ENCODE results near the gene PRTG.
"Not testable (repeated sequence)": the region's sequence is repeated elsewhere in the genome, so short reads cannot be mapped to it uniquely, and the experiment has no call there.

PRTG gene, protein sequence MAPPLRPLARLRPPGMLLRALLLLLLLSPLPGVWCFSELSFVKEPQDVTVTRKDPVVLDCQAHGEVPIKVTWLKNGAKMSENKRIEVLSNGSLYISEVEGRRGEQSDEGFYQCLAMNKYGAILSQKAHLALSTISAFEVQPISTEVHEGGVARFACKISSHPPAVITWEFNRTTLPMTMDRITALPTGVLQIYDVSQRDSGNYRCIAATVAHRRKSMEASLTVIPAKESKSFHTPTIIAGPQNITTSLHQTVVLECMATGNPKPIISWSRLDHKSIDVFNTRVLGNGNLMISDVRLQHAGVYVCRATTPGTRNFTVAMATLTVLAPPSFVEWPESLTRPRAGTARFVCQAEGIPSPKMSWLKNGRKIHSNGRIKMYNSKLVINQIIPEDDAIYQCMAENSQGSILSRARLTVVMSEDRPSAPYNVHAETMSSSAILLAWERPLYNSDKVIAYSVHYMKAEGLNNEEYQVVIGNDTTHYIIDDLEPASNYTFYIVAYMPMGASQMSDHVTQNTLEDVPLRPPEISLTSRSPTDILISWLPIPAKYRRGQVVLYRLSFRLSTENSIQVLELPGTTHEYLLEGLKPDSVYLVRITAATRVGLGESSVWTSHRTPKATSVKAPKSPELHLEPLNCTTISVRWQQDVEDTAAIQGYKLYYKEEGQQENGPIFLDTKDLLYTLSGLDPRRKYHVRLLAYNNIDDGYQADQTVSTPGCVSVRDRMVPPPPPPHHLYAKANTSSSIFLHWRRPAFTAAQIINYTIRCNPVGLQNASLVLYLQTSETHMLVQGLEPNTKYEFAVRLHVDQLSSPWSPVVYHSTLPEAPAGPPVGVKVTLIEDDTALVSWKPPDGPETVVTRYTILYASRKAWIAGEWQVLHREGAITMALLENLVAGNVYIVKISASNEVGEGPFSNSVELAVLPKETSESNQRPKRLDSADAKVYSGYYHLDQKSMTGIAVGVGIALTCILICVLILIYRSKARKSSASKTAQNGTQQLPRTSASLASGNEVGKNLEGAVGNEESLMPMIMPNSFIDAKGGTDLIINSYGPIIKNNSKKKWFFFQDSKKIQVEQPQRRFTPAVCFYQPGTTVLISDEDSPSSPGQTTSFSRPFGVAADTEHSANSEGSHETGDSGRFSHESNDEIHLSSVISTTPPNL

DNA sequence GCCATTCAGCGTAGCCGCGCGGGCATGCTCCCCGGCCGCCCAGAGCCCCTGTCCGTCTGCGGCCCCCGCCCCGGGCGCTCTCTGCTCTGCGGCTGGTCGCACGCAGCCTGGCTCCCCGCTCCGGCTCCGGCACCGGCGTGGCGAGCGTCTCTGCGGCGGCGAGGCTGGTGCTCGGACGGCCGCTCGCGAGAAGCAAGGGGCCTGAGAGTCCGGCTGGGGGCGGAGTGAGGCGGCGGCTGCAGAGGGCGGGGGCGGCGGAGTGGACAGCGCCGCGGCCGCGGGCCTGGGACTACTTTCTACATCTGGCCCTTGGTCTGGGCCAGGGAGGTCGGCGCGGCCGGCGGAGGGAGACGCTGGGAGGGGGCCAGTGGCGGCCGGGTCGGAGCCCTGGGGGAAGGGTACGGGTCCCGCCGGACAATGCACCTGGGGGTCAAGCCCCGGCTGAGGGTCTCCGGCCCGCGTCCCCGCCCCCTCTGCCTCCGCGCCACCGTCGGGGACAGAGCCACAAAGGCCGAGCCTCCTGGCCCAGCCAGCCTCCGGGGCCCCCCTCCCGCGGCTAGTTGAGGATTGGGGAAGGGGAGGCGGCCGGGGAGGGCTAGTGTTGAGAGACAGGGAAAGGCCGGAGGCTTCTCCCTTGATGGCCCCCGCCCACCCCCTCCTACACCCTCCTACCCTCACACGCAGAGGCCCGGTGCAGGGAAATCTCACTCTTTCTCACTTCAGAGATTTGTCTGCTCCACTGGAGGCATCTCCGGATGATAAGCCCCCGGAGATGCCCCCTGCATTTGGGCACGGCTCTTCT, at the start of gene PRTG:
Gene PRTG (minus strand): TSS at position 226 of the 802 bp plus-strand sequence. CDS start 221 bp downstream, at position 5.
- peak; percentile 31 for DNase-seq (ENCODE audit: low spot score)

DNA sequence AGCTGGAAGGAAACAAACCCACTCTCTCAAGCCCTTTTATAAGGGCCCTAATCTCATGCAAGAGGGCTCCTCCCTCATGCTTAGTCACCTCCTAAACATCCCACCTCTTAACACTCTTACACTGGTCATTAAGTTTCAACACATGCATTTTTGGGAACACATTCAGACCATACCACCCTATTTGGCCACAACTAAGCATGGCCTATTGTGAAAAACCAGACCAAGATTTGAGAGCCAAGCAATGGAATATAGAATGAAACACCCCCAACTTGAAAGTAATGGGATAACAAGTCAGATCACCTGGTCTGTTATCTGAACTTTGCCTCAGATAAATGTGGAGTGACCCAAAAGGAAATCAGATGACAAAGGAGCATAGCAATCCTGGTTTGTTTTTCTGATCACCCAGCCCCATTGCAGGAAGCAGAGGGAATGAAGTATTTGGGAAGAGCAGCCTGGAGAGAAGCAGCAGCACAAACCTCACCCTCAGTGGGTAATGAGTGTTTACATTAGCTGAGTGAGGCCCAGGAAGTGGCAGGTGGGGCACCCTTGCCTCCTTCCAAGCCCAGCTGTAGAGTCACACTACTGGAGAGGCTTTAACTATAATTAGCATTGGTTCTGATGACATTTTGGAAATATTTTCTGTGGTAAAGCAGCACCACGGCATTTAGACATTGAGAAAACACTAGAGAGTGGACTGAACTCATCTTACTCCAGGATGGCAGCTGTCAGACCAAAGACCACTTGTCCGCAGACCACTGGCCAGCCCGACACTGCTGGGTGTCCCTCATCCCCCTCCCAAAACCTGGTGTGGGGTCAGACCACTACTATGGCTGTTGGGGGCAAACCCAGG, 48.8 kb upstream of the PRTG start:
- no peak for DNase-seq (ENCODE audit: low spot score)

DNA sequence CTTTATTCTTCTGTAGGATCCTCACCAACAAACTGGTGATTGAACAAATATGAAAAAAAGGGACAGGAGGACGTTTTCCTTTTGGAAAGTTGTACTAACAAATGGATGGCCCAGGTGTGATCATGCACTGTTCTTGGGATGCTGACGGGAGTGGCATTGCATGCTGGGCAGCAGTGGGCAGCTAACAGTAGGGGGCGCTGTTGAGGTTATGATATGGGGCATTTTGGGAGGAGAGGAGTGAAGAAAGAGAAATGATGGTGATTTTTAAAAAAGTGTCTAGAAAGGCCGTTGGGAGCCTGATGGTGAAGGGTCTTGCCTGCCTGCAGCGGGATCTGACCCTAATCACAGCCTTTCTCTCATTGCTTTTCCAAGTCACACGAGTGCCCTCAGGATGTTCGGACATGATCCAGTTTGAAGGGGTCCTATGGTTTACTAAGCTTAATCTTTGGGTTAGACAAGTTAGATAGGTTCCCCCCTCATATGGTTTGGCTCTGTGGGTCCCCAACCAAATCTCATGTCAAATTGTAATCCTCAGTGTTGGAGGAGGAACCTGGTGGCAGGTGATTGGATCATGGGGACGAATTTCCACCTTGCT, 46.2 kb upstream of the PRTG start:
- no peak for DNase-seq (ENCODE audit: low spot score)

DNA sequence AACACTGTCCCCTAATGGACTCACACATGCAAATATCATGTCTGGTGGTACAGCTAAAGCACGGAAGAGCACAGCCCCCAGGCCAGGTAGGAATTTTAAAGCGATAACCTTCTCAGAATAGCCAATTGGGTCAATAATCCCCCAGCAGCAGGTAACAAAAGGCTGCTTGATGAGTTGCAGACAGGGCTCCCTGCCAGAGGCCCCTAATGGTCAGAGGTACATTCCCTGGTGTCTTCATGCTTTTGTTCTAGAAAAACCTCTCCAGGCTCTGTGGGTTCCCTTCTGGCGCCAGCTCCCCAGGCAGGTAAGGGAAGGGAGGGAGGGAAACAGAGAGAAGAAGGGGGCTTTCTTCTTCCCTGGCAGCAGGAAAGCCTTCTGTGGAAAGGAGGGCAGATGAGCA, 43.4 kb upstream of the PRTG start:
- DNase-seq (ENCODE audit: low spot score), result no peak

DNA sequence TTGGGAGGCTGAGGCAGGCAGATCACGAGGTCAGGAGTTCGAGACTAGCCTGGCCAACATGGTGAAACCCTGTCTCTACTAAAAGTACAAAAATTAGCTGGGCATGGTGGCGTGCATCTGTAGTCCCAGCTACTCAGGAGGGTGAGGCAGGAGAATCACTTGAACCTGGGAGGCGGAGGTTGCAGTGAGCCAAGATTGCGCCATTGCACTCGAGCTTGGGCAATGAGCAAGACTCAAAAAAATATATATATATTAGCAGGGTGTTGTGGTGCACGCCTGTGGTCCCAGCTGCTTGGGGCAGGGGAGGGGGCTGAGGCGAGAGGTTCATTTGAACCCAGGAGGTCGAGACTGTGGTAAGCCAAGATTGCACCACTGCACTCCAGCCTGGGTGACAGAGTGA, 42.6 kb upstream of the PRTG start:
- not testable (repeated sequence) for DNase-seq (ENCODE audit: low spot score)

DNA sequence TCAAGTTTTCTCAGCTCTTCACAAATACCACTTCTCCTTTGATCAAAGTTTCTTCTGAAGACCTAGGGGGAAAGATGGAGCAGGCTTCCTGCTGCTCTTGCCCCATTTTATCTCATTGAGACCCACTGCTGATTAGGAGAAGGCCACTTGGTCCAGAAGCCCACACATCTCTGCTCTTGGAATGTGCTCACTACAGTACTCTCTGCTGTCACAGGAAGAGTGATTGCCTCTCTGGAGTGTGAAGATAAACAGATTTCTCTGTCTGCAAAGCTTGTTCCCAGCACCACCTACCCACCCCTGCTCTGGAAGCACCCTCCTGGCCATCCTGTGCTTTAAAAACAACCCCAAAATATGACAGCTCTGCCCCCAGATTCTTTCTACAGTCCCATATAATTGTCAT, 41.3 kb upstream of the PRTG start:
- no peak for DNase-seq (ENCODE audit: low spot score)

DNA sequence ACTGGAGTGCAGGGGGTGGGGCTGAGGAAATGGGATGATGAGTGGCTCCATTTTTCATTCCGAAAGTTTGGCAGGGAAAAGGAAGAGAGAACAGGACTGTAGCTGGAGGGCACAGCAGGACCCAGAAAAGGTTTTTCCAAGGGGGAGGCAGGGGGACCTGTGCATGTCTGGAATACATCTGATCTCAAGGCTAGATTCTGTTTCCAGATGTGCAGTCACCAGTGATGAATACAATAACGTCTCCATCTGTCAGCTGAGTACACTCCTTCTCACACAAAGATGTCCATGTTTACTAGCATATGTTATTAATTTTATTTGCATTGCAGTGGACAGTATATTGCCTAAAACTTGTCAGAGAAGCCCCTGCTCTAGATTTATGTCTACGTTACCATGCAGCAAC, 39.9 kb upstream of the PRTG start:
- DNase-seq (ENCODE audit: low spot score), result no peak

DNA sequence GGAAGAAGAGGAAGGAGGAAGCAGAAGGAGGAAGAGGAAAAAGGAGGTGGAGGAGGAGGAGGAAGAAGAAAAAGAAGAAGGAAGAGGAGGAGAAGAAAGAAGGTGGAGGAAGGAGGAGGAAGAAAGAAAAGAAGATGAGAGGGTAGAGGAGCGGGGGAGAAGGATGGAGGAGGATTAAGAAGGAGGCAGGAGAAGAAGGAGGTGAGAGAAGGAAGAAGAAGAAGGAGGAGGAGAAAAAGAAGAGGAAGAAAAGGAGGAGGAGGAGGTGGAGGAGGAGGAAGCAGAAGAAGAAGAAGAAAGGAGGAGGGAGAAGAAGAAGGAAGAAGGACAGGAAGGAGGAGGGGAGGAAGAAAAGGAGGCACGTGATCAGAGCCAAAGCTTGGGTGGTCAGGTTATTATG, 37.3 kb upstream of the PRTG start:
- no peak for DNase-seq (ENCODE audit: low spot score)

DNA sequence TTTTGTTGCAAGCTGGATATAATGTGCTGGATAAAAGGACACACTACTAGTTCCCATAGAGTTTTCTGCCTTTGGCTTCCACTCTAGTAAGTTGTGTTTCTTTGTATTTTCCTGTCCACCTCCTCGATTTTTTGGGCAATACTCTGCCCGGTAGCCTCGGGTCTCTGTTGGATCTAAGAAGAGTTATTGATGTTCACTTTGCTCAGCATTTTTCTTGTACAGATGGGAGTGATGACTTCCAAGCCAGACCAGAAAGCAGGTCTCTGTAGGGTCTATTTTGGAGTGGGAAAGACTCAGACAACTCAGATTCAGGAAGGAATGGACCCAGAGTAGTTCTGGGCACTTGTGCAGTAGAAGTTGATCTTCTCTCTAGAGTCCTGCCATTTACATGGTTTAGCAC, 36.0 kb upstream of the PRTG start:
- DNase-seq (ENCODE audit: low spot score), result no peak

DNA sequence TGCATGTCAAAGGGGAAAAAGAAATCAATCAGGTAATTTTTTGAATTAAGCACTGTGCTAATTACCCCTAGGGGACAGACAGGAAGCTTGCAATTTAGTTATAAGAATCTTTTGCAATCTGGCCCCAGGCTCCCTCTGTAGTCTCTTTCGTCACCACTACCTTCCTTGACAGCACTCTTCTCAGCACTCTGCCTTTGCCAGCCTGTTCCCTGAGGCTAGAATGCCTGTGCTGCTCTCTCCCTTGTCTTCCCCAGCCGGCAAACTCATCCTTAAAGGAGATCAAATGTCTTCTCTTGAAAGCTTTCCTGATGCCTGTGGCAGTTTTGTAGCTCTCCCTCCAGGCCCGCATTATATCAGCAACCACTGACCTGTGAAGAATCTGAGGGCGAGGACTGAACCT, 32.4 kb upstream of the PRTG start:
- no peak for DNase-seq (ENCODE audit: low spot score)

DNA sequence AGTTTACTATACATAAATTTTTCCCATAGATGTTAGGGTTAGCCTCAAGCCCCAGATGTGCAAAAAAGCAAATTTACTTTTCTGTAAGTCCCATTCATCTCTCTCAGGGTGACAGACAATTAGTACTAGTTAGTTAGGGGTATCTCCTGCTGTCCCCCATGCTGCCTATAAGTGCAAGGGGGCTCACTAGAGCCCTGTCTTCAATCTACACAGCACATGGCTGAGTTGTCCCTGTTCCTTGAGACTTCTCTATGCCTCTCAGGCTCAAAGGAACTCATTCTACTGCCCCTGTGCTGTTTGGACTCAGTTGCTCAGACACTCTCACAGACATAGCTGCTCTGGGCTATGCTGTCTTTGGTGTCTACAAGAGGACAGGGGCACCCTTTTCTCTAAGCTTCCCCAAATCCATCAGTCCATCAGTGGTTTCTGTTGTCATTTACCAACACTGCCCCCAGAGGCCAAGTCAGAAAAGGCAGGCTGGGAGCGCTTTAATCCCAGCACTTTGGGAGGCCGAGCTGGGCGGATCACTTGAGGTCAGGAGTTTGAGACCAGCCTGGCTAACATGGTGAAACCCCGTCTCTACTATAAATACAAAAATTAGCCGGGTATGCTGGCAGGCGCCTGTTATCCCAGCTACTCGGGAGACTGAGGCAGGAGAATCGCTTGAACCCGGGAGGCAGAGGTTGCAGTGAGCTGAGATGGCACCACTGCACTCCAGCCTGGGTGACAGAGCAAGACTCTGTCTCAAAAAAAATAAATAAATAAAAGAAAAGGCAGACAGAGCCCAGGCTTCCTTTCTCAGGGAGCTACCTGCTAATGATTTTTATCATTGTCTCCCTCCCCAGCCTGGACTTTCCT, 31.4 kb upstream of the PRTG start:
- DNase-seq (ENCODE audit: low spot score), result no peak

DNA sequence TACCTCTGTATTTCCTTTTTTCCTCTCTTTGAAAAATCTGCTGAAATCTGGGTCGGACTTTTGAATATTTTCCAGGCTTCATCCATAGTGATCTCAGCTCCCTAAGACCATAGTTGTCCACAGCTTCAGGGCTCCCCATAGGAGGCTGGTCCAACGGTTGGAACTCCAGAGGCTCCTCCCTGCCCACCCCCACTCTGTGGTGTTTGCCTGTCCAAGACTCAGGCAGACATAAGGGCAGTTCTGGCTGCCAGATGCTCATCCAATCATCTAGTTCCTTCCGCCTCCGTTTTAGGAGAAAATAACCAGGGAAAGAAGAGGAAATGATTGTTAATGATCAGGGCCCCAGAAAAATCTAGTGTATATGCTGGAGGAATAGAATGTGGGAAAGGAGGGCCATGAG, 27.9 kb upstream of the PRTG start:
- DNase-seq (ENCODE audit: low spot score), result no peak

DNA sequence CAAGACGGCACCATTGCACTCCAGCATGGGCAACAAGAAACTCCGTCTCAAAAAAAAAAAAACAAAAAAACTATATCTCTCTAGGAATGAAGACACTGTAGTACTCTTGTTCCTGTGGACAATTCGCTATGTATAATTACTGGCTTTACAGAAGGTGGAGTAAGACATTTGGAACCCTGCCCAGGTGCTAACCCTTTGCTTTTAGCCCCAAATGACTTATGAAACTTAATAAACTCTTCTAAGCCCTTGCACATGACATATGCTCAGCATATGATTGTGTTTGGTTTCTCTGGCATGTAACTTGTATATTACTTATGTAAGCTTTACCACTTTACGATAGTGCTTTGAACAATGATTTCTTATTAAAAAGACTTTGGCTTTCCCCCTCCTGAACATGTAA, 27.3 kb upstream of the PRTG start:
- DNase-seq (ENCODE audit: low spot score), result no peak

DNA sequence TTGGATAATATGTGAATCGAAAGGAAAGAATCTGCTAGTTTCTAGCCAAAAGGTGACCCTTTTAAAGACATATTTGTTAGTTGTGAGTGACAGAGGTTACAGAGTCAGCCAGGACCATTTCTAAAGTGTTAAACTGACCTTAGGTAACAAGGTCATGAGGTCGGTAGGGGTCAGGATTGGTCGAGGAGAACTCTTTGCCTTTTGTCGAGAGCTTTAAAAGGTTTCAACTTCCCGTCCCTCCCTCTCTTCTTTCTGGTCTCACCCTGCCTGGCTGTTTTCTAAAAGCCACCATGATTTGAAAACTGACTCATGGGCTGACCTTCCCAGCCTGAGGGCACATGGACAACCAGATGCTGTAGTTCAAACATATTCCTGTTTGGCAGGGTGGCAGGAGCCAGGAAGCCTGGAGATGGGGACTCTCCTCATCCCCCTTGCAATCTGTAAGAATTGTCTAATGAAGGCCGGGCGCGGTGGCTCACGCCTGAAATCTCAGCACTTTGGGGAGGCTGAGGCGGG, 25.8 kb upstream of the PRTG start:
- DNase-seq (ENCODE audit: low spot score), result no peak

DNA sequence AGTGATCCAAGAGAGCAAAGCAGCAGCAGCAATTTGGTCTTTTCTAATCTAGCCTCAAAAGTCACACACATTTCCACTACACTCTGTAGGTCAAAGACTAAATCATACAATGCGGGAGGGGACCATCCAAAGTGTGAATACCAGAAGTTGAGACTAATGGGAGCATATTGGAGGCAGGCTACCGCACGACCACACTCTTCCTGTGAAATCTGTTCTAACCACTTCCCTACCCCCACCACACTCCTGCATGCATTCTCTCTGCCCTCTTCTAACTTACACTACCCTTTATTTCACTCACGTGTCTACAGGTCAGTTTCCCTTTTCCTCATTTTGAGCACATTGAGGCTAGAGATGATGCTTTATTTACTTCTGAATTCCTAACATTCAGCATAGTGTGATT, 23.7 kb upstream of the PRTG start:
- DNase-seq (ENCODE audit: low spot score), result no peak

DNA sequence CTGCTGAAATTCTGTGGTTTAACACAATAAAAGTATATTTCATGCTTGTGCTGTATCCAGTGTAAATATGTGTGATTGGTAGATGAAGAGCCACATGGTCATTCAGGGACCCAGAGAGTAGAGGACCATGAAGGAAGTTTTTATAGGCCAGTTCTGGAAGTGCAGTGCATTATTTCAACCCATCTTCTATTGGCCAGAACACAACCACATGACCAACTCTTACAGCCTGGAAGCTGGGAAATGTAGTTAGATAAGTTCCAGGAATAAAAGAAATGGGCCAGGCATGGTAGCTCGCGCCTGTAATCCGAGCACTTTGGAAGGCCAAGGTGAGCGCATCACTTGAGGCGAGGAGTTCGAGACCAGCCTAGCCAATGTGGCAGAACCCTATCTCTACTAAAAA, 21.4 kb upstream of the PRTG start:
- no peak for DNase-seq (ENCODE audit: low spot score)

DNA sequence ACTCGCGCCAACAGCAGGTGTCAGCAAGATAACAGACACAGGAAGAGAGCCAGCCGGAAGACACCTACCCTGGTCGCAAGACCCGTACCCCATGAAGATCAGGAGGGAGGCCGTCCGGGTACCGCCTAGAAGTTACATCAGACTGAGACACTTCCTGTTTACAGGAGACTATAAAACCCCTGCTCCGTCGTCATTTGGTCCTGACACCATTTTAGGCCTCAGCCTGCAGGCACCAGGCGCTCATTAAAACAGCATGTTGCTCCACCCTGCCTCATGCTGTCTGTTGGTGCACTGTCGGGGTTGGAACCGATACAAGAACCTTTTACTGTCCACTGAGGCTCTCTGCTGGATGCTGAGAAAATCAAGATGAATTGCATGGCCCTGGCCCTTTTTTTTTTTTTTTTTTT, 15.6 kb upstream of the PRTG start:
- no peak for DNase-seq (ENCODE audit: low spot score)

DNA sequence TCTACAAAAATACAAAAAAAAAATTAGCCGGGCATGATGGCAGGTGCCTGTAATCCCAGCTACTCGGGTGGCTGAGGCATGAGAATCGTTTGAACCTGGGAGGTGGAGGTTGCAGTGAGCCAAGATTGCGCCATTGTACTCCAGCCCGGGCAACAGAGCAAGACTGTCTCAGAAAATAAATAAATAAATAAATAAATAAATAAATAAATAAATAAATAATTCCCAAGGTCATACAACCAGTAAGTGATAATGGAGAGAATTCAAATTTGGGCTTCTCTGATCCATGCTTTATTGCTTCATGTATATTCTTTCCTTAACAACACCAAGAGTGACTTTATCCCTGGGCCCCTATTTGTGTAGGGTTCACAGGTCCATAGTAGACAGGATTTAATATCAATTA, 10.5 kb upstream of the PRTG start:
- not testable (repeated sequence) for DNase-seq (ENCODE audit: low spot score)

DNA sequence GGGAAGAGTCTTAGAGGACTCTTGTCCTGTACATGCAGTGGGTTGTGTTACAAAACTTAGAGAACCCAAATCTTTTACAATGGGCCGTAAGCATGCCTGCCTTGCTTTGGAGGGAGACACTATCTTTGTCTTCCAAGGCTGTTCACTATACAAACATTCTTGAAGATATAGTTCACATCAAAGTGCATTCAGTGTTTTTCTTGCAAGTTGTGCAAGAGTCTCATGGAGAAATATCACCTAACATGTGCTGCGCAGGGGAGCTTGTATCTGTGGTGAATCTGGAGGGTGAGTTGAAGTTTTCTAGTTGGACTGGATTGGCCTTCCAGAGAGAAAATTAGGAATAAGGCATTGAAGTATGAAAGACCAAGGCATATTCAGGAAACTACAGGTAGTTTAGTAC, 7.8 kb upstream of the PRTG start:
- DNase-seq (ENCODE audit: low spot score), result no peak
